Large intestine (tissue), 3 donors: Measurements from ENCODE around the gene LEO1. TPM values are rescaled to one million over a fixed set of nuclear protein-coding genes. Genes with fewer than 3 reads are reported as not detected.

Source experiments
- DNase-seq, 2 donors: peaks; one replicate each; pipeline versions ENCODE4 v3.0.0 to v3.0.0-alpha.2; 2013
- H3K27ac ChIP-seq: one replicate; pipeline ENCODE4 v1.5.1; 2013; ENCODE audit warnings: low read length
- H3K27me3 ChIP-seq: 2 replicates; pipeline ENCODE4 v1.6.1; 2013; ENCODE audit warnings: low read length; ENCODE audit not compliant: control insufficient read depth, insufficient read depth
- H3K36me3 ChIP-seq: 2 replicates; pipeline ENCODE4 v1.6.1; 2013; ENCODE audit warnings: low read length; ENCODE audit not compliant: control insufficient read depth, insufficient read depth
- H3K4me1 ChIP-seq: one replicate; pipeline ENCODE4 v1.6.1; 2013; ENCODE audit warnings: low read length; ENCODE audit not compliant: control insufficient read depth, insufficient read depth
- H3K4me3 ChIP-seq: one replicate; pipeline ENCODE4 v1.5.1; 2013; ENCODE audit warnings: low read length
- H3K9me3 ChIP-seq: one replicate; pipeline ENCODE4 v1.6.1; 2013; ENCODE audit warnings: mild to moderate bottlenecking, low read depth, low read length, moderate library complexity; ENCODE audit not compliant: control insufficient read depth
- WGBS: methylation state at CpG from one replicate; pipeline ENCODE4 v1.1.5; 2013; ENCODE audit warnings: low lambda C conversion rate; ENCODE audit not compliant: insufficient coverage; 5-methylcytosine and 5-hydroxymethylcytosine counted together
- polyA plus RNA-seq: library from polyadenylated mRNA; unstranded; fragments of 120-200 nt; gene quantifications from one replicate; pipeline ENCODE4 v1.2.1, GENCODE V29; 2013

The LEO1 gene
- polyA plus RNA-seq, 1 donor = 21.0 TPM

DNA sequence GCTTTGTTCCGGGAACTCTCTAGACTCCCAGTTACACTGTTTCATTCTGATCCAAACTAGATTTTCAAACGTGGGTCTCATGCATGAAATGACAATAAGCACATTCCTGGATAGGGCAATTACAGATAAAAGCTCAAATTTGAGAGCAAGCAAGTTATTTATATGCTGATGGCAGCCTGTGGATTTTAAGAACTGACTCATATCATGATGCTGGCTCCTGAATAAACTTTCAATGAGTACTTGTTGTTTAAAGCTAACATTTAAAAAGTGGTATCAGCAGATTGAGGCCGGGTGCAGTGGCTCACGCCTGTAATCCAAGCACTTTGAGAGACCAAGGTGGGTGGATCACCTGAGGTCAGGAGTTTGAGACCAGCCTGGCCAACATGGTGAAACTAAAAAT, 66.6 kb downstream of the LEO1 start:
- no peak overlapping the region for H3K4me3 ChIP-seq
- H3K27me3 ChIP-seq = no peaks in the 10 kb centered on the region
- no peak for DNase-seq
- H3K9me3 ChIP-seq = no peaks in the 10 kb centered on the region
- WGBS = 29% methylated on average over 1 of the region's 4 CpGs
- H3K4me1 ChIP-seq = no peaks in the 10 kb centered on the region
- peaks cover 46% of the 10 kb centered on the region for H3K36me3 ChIP-seq
- H3K27ac ChIP-seq = no peak overlapping the region

DNA sequence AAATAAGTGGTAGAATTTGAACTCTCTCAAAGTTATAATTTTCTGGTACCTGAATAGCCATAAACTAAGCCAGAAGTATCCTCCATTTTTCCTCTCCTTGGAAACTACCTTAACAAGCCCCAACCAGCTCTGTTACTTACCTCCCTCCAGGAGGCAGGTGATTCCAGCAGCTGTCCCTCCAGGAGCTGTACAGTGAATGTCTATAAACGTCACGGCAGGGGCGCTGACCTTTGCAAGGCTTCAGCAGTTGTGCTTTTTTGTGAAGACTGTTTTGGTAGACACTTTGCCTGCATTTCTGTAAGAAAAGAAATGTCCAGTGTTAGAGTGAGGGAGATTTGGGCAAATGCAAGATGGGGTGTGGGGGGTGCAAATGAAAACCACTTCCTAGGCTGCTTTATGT, 67.2 kb downstream of the LEO1 start:
- no peak for DNase-seq
- Histone ChIP-seq H3K36me3 (peaks cover 47% of the 10 kb centered on the region), H3K27me3 (no peaks in the 10 kb centered on the region), H3K4me1 (no peaks in the 10 kb centered on the region), H3K27ac (no peak overlapping the region), H3K9me3 (no peaks in the 10 kb centered on the region), H3K4me3 (no peak overlapping the region)
- WGBS = no CpG with 5 or more reads among the region's 3 CpGs

DNA sequence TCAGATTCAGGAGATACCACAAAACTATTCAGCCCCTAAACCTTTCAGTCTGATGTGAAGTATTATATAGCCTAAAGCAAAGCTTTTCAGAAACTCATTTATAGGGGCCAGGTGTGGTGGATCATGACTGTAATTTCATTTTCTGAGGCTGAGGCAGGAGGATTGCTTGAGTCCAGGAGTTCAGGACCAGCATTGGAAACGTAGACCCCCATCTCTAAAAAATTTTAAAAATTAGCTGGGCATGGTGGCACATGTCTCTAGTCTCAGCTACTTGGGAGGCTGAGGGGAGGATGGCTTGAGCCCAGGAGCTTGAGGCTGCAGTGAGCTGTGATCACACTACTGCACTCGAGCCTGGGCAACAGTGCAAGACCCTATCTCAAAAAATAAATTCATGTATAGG, 82.1 kb downstream of the LEO1 start:
- Histone ChIP-seq H3K27me3 (no peaks in the 10 kb centered on the region), H3K9me3 (peaks cover 10% of the 10 kb centered on the region), H3K27ac (no peak overlapping the region), H3K36me3 (peaks cover 25% of the 10 kb centered on the region), H3K4me3 (no peak overlapping the region), H3K4me1 (no peaks in the 10 kb centered on the region)
- no peak for DNase-seq
- WGBS = no CpG with 5 or more reads among the region's 2 CpGs

DNA sequence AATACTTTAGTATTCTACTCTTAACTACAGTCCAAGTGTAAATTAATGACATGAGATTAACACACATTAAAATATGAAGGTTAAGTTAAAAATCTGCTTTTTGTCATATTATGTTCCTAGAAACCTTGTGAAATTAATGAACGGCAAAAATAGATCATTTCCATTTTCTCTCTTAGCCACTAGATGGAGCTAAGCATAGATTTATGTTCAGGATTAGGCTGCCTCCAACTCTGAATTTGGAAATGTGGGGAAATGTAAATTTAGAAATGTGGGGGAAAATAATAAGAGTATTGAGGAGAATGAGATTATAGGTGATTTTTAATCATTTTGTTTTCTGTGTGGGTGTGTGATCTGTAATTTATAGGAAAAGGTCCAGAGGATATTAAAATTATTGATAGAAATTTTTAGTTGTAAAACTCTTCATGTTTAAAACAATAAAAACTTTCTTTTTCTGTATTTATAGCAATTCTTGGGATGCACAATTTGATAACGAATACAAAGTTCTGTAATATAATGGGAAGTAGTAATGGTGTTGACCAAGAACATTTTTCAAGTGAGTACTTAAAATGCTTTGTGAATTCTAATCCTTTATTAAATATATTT, 82.9 kb downstream of the LEO1 start:
- H3K27ac ChIP-seq = no peak overlapping the region
- WGBS = 100% methylated on average over 1 of the region's 2 CpGs
- no peaks in the 10 kb centered on the region for H3K27me3 ChIP-seq
- no peak for DNase-seq
- no peak overlapping the region for H3K4me3 ChIP-seq
- H3K36me3 ChIP-seq = peaks cover 19% of the 10 kb centered on the region
- no peaks in the 10 kb centered on the region for H3K4me1 ChIP-seq
- H3K9me3 ChIP-seq = peaks cover 10% of the 10 kb centered on the region

Other genes with a start within 250 kb of the LEO1 start
- gene LYSMD2, start 234.1 kb downstream of the LEO1 start, polyA plus RNA-seq = 14.0 TPM
- gene TMOD2, start 220.2 kb downstream of the LEO1 start, polyA plus RNA-seq = 12.4 TPM
- gene TMOD3, start 142.1 kb downstream of the LEO1 start, polyA plus RNA-seq = 44.0 TPM
- 42.1 TPM for gene MAPK6, start 47.4 kb upstream of the LEO1 start, polyA plus RNA-seq
- gene BCL2L10, start 141.0 kb upstream of the LEO1 start, polyA plus RNA-seq = 3.8 TPM
- gene GNB5, start 219.6 kb upstream of the LEO1 start, polyA plus RNA-seq = 7.9 TPM